Stimulated activated CD4-positive, alpha-beta T cell treated with anti-CD3 and anti-CD28 coated beads, Interleukin-4, amount 100 ng/mL, for 1 hour (primary cell): ENCODE measurements around the gene CUEDC1.

ENCODE experiments used
- DNase-seq: peaks from one replicate; pipeline ENCODE4 v3.0.0-alpha.2; 2020

CUEDC1 gene

GRCh38 chr17:57832314-57833178 is 122.7 kb downstream of the CUEDC1 start:
- DNase-seq: no peak

GRCh38 chr17:57830880-57831279 is 124.3 kb downstream of the CUEDC1 start:
- DNase-seq: no peak

- DNase-seq: no peak
Measured at GRCh38 chr17:57823469-57824401, 131.5 kb downstream of the CUEDC1 start.

- DNase-seq: no peak
Measured at GRCh38 chr17:57819867-57820266, 135.3 kb downstream of the CUEDC1 start.

GRCh38 chr17:57819285-57819684 is 135.9 kb downstream of the CUEDC1 start:
- no peak for DNase-seq

- DNase-seq: no peak
Measured at GRCh38 chr17:57818066-57818465, 137.1 kb downstream of the CUEDC1 start.

GRCh38 chr17:57817299-57817698 is 137.9 kb downstream of the CUEDC1 start:
- DNase-seq: no peak

GRCh38 chr17:57814421-57814820 is 140.8 kb downstream of the CUEDC1 start:
- no peak for DNase-seq

- DNase-seq: no peak
Measured at GRCh38 chr17:57811638-57812280, 143.5 kb downstream of the CUEDC1 start.
